Caco-2 (cell line): ENCODE measurements around the gene HNRNPM. TPM values are rescaled to one million over a fixed set of nuclear protein-coding genes. Genes with fewer than 3 reads are reported as not detected.

Experiments used
- BruUV-seq: library from RNA; stranded (reverse); fragments of 400-500 nt; replicated peaks from 2 replicates; lab custom pipeline; 2021; lab: Mats Ljungman, UMichigan
- CTCF ChIA-PET: fragments of 300-600 bp; sonication (Branson Sonifier 250); formaldehyde crosslinking; loops from one replicate; lab custom pipeline; 2022; ENCODE audit warnings: antibody characterized with exemption; lab: Charles Lee
- POLR2A ChIA-PET: fragments of 300-600 bp; sonication (Branson Sonifier 250); formaldehyde crosslinking; loops from one replicate; lab custom pipeline; 2022; ENCODE audit warnings: antibody characterized with exemption; lab: Charles Lee
- DNase-seq, 2 experiments: peaks; one replicate each; pipeline versions ENCODE4 v3.0.0 to v3.0.0-alpha.2; 2020 to 2022
- H3K27me3 ChIP-seq: replicated peaks from 2 replicates; pipeline ENCODE4 v1.6.0; 2011; ENCODE audit warnings: low read length; ENCODE audit not compliant: control insufficient read depth, insufficient read depth
- H3K36me3 ChIP-seq: 2 replicates; pipeline ENCODE4 v1.5.1; 2011; ENCODE audit warnings: low read length; ENCODE audit not compliant: control insufficient read depth, insufficient read depth
- H3K4me1 ChIP-seq: fragments of 250-450 bp; sonication (Bioruptor Pico); 2 replicates; pipeline ENCODE4 v1.5.1; 2020; ENCODE audit warnings: mild to moderate bottlenecking
- H3K4me3 ChIP-seq: 2 replicates; pipeline ENCODE4 v1.5.1; 2011; ENCODE audit warnings: low read depth, mild to moderate bottlenecking, control low read depth, low read length
- H3K9me3 ChIP-seq: fragments of 250-450 bp; sonication (Bioruptor Pico); 2 replicates; pipeline ENCODE4 v1.5.1; 2020; ENCODE audit warnings: mild to moderate bottlenecking, moderate library complexity
- H3K27ac Mint-ChIP-seq: one replicate; pipeline ENCODE4 v1.8.0; 2022; ENCODE audit warnings: mixed read lengths; ENCODE audit not compliant: unreplicated experiment
- H3K27me3 Mint-ChIP-seq: one replicate; pipeline ENCODE4 v1.8.0; 2022; ENCODE audit warnings: mixed read lengths; ENCODE audit not compliant: insufficient read depth, unreplicated experiment
- H3K36me3 Mint-ChIP-seq: one replicate; pipeline ENCODE4 v1.8.0; 2022; ENCODE audit warnings: mild to moderate bottlenecking, mixed read lengths; ENCODE audit not compliant: insufficient read depth, unreplicated experiment
- H3K4me1 Mint-ChIP-seq: one replicate; pipeline ENCODE4 v1.8.0; 2022; ENCODE audit warnings: low read depth, mixed read lengths; ENCODE audit not compliant: unreplicated experiment
- H3K4me3 Mint-ChIP-seq: one replicate; pipeline ENCODE4 v1.8.0; 2022; ENCODE audit warnings: mild to moderate bottlenecking, moderate library complexity, mixed read lengths; ENCODE audit not compliant: unreplicated experiment
- H3K9me3 Mint-ChIP-seq: one replicate; pipeline ENCODE4 v1.8.0; 2022; ENCODE audit warnings: mixed read lengths; ENCODE audit not compliant: unreplicated experiment
- CTCF ChIP-seq, 2 experiments: fragments of 200-600 bp in 1 of 2; IDR thresholded peaks; 1 replicate in 1 of 2; 2 replicates in 1 of 2; pipeline versions ENCODE4 v1.5.1 to v1.8.0; 2011 to 2022; ENCODE audit warnings: antibody characterized with exemption in 1 of 2, control low read depth in 1 of 2, inconsistent platforms in 1 of 2, low read depth in 1 of 2, low read length in 1 of 2, mild to moderate bottlenecking in 1 of 2, moderate library complexity in 1 of 2; ENCODE audit not compliant: insufficient read depth in 1 of 2, severe bottlenecking in 1 of 2, unreplicated experiment in 1 of 2
- intact Hi-C: fragments of 100-400 bp; cut with micrococcal nuclease; formaldehyde crosslinking; loops from one replicate; pipeline ENCODE4 v1.10.0; 2022; ENCODE audit not compliant: unreplicated experiment
- total RNA-seq: library from RNA; stranded (reverse); gene quantifications from 2 replicates; pipeline ENCODE4 v1.2.3, GENCODE V29; 2022

Gene HNRNPM
- total RNA-seq, 1 experiment from 2014 or later = 271 TPM

- no peaks in the 10 kb centered on the region for H3K27me3 Mint-ChIP-seq
- H3K9me3 Mint-ChIP-seq = no peaks in the 10 kb centered on the region
- POLR2A ChIA-PET = interaction anchor here (0.9 to 2.5 kb wide), 2 partner anchors 12 to 81 kb away, joined by 9 to 55 read pairs; partner anchors contain the start of genes HNRNPM and ZNF414
Observed at GRCh38 chr19:8525401-8525684, 80.6 kb downstream of the HNRNPM start.

GRCh38 chr19:8526345-8527091, 81.7 kb downstream of the HNRNPM start:
- no peaks in the 10 kb centered on the region for H3K9me3 Mint-ChIP-seq
- H3K4me1 ChIP-seq = peaks cover 2% of the 10 kb centered on the region; the same call in 1 of the 2 replicates
- POLR2A ChIA-PET = interaction anchor here (2.5 kb wide), 1 partner anchor 13 kb away, joined by 55 read pairs; the partner anchor contains the start of gene ZNF414
- H3K4me1 Mint-ChIP-seq = peaks cover 7% of the 10 kb centered on the region
- no peaks in the 10 kb centered on the region for H3K36me3 Mint-ChIP-seq
- no peak overlapping the region for H3K27ac Mint-ChIP-seq
- CTCF ChIA-PET = interaction anchor here (0.5 to 1.5 kb wide), 5 partner anchors 13 to 114 kb away, joined by 3 to 12 read pairs (median 8); partner anchors contain the start of genes MARCHF2 and ZNF414
- no peaks in the 10 kb centered on the region for H3K27me3 ChIP-seq
- intact Hi-C loops = loop anchor here (5.0 kb wide), 1 partner anchor 1301 kb away; the partner anchor contains the start of gene UBL5
- no peaks in the 10 kb centered on the region for H3K27me3 Mint-ChIP-seq
- no peaks in the 10 kb centered on the region; the same call in 1 of the 2 replicates for H3K36me3 ChIP-seq
- H3K9me3 ChIP-seq = no peaks in the 10 kb centered on the region
- no peak overlapping the region for H3K4me3 Mint-ChIP-seq
- peak; percentile 94 for DNase-seq
- no TSS peak for BruUV-seq
- TF ChIP-seq CTCF (IDR thresholded peaks at IDR 0.05; ENCODE audit: insufficient read depth in 1 of 2, low read depth in 1 of 2, low read length in 1 of 2, severe bottlenecking in 1 of 2, unreplicated experiment in 1 of 2) = no peak
- H3K4me3 ChIP-seq = peak overlapping the region; percentile 86

More at GRCh38 chr19:8525401-8525684, 80.6 kb downstream of the HNRNPM start:
- H3K4me3 Mint-ChIP-seq = no peak overlapping the region
- Histone ChIP-seq H3K27me3 (no peaks in the 10 kb centered on the region), H3K9me3 (no peaks in the 10 kb centered on the region), H3K4me3 (peak overlapping the region; percentile 31), H3K4me1 (no peaks in the 10 kb centered on the region), H3K36me3 (no peaks in the 10 kb centered on the region; the same call in 1 of the 2 replicates)
- CTCF ChIA-PET = interaction anchor here (1.5 to 2.2 kb wide), 2 partner anchors 12 to 112 kb away, joined by 12 to 14 read pairs; partner anchors contain the start of genes MARCHF2 and ZNF414
- intact Hi-C loops = loop anchor here (1.0 to 5.0 kb wide), 3 partner anchors 12 to 1302 kb away; partner anchors contain the start of genes RAB11B and UBL5
- no peak overlapping the region for H3K27ac Mint-ChIP-seq
- TF ChIP-seq CTCF (IDR thresholded peaks at IDR 0.05; ENCODE audit: insufficient read depth in 1 of 2, low read depth in 1 of 2, low read length in 1 of 2, severe bottlenecking in 1 of 2, unreplicated experiment in 1 of 2) = peak; percentile 26 to 67
- no peak for DNase-seq
- no peaks in the 10 kb centered on the region for H3K36me3 Mint-ChIP-seq
- peaks cover 7% of the 10 kb centered on the region for H3K4me1 Mint-ChIP-seq
- no TSS peak for BruUV-seq

- peaks cover 6% of the 10 kb centered on the region; the same call in 1 of the 2 replicates for H3K4me1 ChIP-seq
- H3K27me3 ChIP-seq = no peaks in the 10 kb centered on the region
- no peaks in the 10 kb centered on the region; the same call in 1 of the 2 replicates for H3K36me3 ChIP-seq
- H3K27me3 Mint-ChIP-seq = no peaks in the 10 kb centered on the region
- no peaks in the 10 kb centered on the region for H3K9me3 ChIP-seq
- intact Hi-C loops = loop anchor here (5.0 kb wide), 1 partner anchor 1299 kb away; the partner anchor contains the start of gene UBL5
- H3K27ac Mint-ChIP-seq = no peak overlapping the region
- CTCF ChIA-PET = no interaction called here
- H3K4me3 ChIP-seq = no peak overlapping the region
- no peak for DNase-seq
- POLR2A ChIA-PET = no interaction called here
- no peak for TF ChIP-seq CTCF (IDR thresholded peaks at IDR 0.05; ENCODE audit: insufficient read depth in 1 of 2, low read depth in 1 of 2, low read length in 1 of 2, severe bottlenecking in 1 of 2, unreplicated experiment in 1 of 2)
- peaks cover 18% of the 10 kb centered on the region for H3K4me1 Mint-ChIP-seq
- no peak overlapping the region for H3K4me3 Mint-ChIP-seq
- no peaks in the 10 kb centered on the region for H3K36me3 Mint-ChIP-seq
- H3K9me3 Mint-ChIP-seq = no peaks in the 10 kb centered on the region
- no TSS peak for BruUV-seq
Observed at GRCh38 chr19:8528500-8528899, 83.7 kb downstream of the HNRNPM start.
